Measurements from ENCODE around the gene ZNF81.

ZNF81 gene

DNA sequence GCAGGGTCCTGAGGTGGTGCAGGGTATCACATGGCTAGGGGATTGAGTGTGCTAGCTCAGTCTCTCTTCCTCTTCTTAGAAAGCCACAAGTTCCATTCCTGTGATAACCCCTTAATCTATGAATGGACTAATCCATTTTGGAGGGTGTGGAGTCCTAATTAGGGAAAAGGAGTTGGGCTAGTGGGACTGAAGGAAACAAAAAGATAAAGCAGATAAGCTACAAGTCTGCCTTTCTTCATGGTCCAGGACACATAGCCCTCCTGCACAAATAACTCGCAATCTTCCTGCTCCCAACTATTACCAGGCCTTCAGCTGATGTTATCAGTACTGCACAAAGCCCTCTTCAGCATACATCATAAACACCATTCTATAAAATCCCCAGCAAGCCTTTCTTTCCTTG, 44.2 kb downstream of the ZNF81 start:
- Histone ChIP-seq H2AK5ac (ENCODE audit: low read length) (no peak overlapping the region), H4K8ac (ENCODE audit: low read depth, low read length) (no peak overlapping the region), H3K27ac (ENCODE audit: low read depth, low read length) (no peak overlapping the region), H4K12ac (ENCODE audit: low read depth, low read length) (no peak overlapping the region), H3K4me3 (ENCODE audit: low read depth, low read length) (no peak overlapping the region), H4K91ac (ENCODE audit: low read depth, low read length) (no peak overlapping the region), H3K4me1 (ENCODE audit: control insufficient read depth in 1 of 2, insufficient read depth in 2 of 2, low read length in 2 of 2) (no peaks in the 10 kb centered on the region), H2AFZ (ENCODE audit: insufficient read depth, low read length, poor library complexity) (no peak overlapping the region), H3K9ac (ENCODE audit: low read length) (no peak overlapping the region), H3K79me2 (ENCODE audit: control insufficient read depth, insufficient read depth, low read length, poor library complexity) (no peaks in the 10 kb centered on the region), H3K14ac (ENCODE audit: low read length) (no peak overlapping the region), H3K4ac (ENCODE audit: low read depth, low read length) (no peak overlapping the region), H3K36me3 (ENCODE audit: control insufficient read depth in 1 of 2, insufficient read depth in 2 of 2, low read length in 2 of 2) (peaks cover 0 to 2% of the 10 kb centered on the region in 2 experiments), H3K79me1 (ENCODE audit: low read length) (no peaks in the 10 kb centered on the region), H3K27me3 (ENCODE audit: insufficient read depth, low read length) (no peaks in the 10 kb centered on the region), H2BK12ac (ENCODE audit: low read length) (no peak overlapping the region), H3K23ac (ENCODE audit: low read length) (no peak overlapping the region), H3K4me2 (ENCODE audit: low read length) (no peak overlapping the region), H3K18ac (ENCODE audit: low read length) (no peak overlapping the region), H3K9me3 (ENCODE audit: insufficient read depth, low read depth, low read length) (no peaks in the 10 kb centered on the region), H2BK120ac (ENCODE audit: insufficient read depth, low read length, poor library complexity) (no peak overlapping the region), H2BK5ac (ENCODE audit: low read depth, low read length, poor library complexity) (no peak overlapping the region)
- no CpG with 5 or more reads among the region's 1 CpG for WGBS (ENCODE audit: extremely low coverage, insufficient coverage, insufficient read length)
- DNase-seq: no peak

DNA sequence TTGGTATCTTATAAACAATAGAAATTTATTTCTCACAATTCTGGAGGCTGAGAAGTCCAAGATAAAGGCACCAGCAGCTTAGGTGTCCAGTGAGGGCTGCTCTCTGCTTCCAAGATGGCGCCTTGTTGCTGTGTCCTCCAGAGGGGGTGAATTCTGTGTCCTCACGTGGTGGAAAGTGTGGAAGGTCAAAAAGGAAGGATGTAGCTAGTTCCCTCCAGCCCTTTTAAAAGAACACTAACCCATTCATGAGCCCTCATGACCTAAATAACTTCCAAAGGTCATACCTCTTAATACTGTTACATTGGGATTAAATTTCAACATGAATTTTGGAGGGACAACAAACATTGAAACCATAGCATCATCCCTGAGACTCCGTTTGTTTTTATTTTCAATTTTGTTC, 48.8 kb downstream of the ZNF81 start:
- Histone ChIP-seq H2BK12ac (ENCODE audit: low read length) (no peak overlapping the region), H3K27ac (ENCODE audit: low read depth, low read length) (no peak overlapping the region), H4K12ac (ENCODE audit: low read depth, low read length) (no peak overlapping the region), H4K91ac (ENCODE audit: low read depth, low read length) (no peak overlapping the region), H4K8ac (ENCODE audit: low read depth, low read length) (no peak overlapping the region), H3K4me3 (ENCODE audit: low read depth, low read length) (no peak overlapping the region), H3K27me3 (ENCODE audit: insufficient read depth, low read length) (no peaks in the 10 kb centered on the region), H3K4me2 (ENCODE audit: low read length) (no peak overlapping the region), H2AFZ (ENCODE audit: insufficient read depth, low read length, poor library complexity) (no peak overlapping the region), H3K9me3 (ENCODE audit: insufficient read depth, low read depth, low read length) (no peaks in the 10 kb centered on the region), H3K79me2 (ENCODE audit: control insufficient read depth, insufficient read depth, low read length, poor library complexity) (no peaks in the 10 kb centered on the region), H3K36me3 (ENCODE audit: control insufficient read depth in 1 of 2, insufficient read depth in 2 of 2, low read length in 2 of 2) (peaks cover 0 to 2% of the 10 kb centered on the region in 2 experiments), H3K4me1 (ENCODE audit: control insufficient read depth in 1 of 2, insufficient read depth in 2 of 2, low read length in 2 of 2) (no peaks in the 10 kb centered on the region), H3K9ac (ENCODE audit: low read length) (no peak overlapping the region), H3K4ac (ENCODE audit: low read depth, low read length) (no peak overlapping the region), H3K14ac (ENCODE audit: low read length) (no peak overlapping the region), H3K18ac (ENCODE audit: low read length) (no peak overlapping the region), H3K23ac (ENCODE audit: low read length) (no peak overlapping the region), H3K79me1 (ENCODE audit: low read length) (no peaks in the 10 kb centered on the region), H2BK120ac (ENCODE audit: insufficient read depth, low read length, poor library complexity) (no peak overlapping the region), H2AK5ac (ENCODE audit: low read length) (no peak overlapping the region), H2BK5ac (ENCODE audit: low read depth, low read length, poor library complexity) (no peak overlapping the region)
- no CpG with 5 or more reads among the region's 3 CpGs for whole genome bisulfite sequencing (ENCODE audit: extremely low coverage, insufficient coverage, insufficient read length)
- no peak for DNase-seq

GRCh38 chrX:47898024-47898423, 61.3 kb downstream of the ZNF81 start:
- Histone ChIP-seq H3K4me2 (ENCODE audit: low read length) (no peak overlapping the region), H2AK5ac (ENCODE audit: low read length) (no peak overlapping the region), H3K9ac (ENCODE audit: low read length) (no peak overlapping the region), H3K27ac (ENCODE audit: low read depth, low read length) (no peak overlapping the region), H4K91ac (ENCODE audit: low read depth, low read length) (no peak overlapping the region), H3K4ac (ENCODE audit: low read depth, low read length) (no peak overlapping the region), H3K27me3 (ENCODE audit: insufficient read depth, low read length) (no peaks in the 10 kb centered on the region), H3K4me3 (ENCODE audit: low read depth, low read length) (no peak overlapping the region), H2BK12ac (ENCODE audit: low read length) (no peak overlapping the region), H3K36me3 (ENCODE audit: control insufficient read depth in 1 of 2, insufficient read depth in 2 of 2, low read length in 2 of 2) (no peaks in the 10 kb centered on the region), H3K79me2 (ENCODE audit: control insufficient read depth, insufficient read depth, low read length, poor library complexity) (no peaks in the 10 kb centered on the region), H3K79me1 (ENCODE audit: low read length) (no peaks in the 10 kb centered on the region), H3K4me1 (ENCODE audit: control insufficient read depth in 1 of 2, insufficient read depth in 2 of 2, low read length in 2 of 2) (no peaks in the 10 kb centered on the region), H3K9me3 (ENCODE audit: insufficient read depth, low read depth, low read length) (no peaks in the 10 kb centered on the region), H3K23ac (ENCODE audit: low read length) (no peak overlapping the region), H4K8ac (ENCODE audit: low read depth, low read length) (no peak overlapping the region), H2BK120ac (ENCODE audit: insufficient read depth, low read length, poor library complexity) (no peak overlapping the region), H3K14ac (ENCODE audit: low read length) (no peak overlapping the region), H2BK5ac (ENCODE audit: low read depth, low read length, poor library complexity) (no peak overlapping the region), H4K12ac (ENCODE audit: low read depth, low read length) (no peak overlapping the region), H2AFZ (ENCODE audit: insufficient read depth, low read length, poor library complexity) (no peak overlapping the region), H3K18ac (ENCODE audit: low read length) (no peak overlapping the region)
- DNase-seq: no peak

GRCh38 chrX:47900833-47901232, 64.1 kb downstream of the ZNF81 start:
- no peak overlapping the region for H2AFZ ChIP-seq (ENCODE audit: insufficient read depth, low read length, poor library complexity)
- H3K23ac ChIP-seq (ENCODE audit: low read length): no peak overlapping the region
- no peak overlapping the region for H3K4ac ChIP-seq (ENCODE audit: low read depth, low read length)
- H2AK5ac ChIP-seq (ENCODE audit: low read length): no peak overlapping the region
- no peak overlapping the region for H4K91ac ChIP-seq (ENCODE audit: low read depth, low read length)
- H3K27ac ChIP-seq (ENCODE audit: low read depth, low read length): no peak overlapping the region
- H3K27me3 ChIP-seq (ENCODE audit: insufficient read depth, low read length): no peaks in the 10 kb centered on the region
- no peak overlapping the region for H4K12ac ChIP-seq (ENCODE audit: low read depth, low read length)
- no peak overlapping the region for H3K14ac ChIP-seq (ENCODE audit: low read length)
- H2BK120ac ChIP-seq (ENCODE audit: insufficient read depth, low read length, poor library complexity): no peak overlapping the region
- H3K79me2 ChIP-seq (ENCODE audit: control insufficient read depth, insufficient read depth, low read length, poor library complexity): no peaks in the 10 kb centered on the region
- no peak overlapping the region for H3K18ac ChIP-seq (ENCODE audit: low read length)
- H3K4me2 ChIP-seq (ENCODE audit: low read length): no peak overlapping the region
- DNase-seq: no peak
- no peak overlapping the region for H3K4me3 ChIP-seq (ENCODE audit: low read depth, low read length)
- H3K9me3 ChIP-seq (ENCODE audit: insufficient read depth, low read depth, low read length): no peaks in the 10 kb centered on the region
- no peak overlapping the region for H4K8ac ChIP-seq (ENCODE audit: low read depth, low read length)
- H2BK12ac ChIP-seq (ENCODE audit: low read length): no peak overlapping the region
- no peaks in the 10 kb centered on the region for H3K79me1 ChIP-seq (ENCODE audit: low read length)
- no peaks in the 10 kb centered on the region for H3K36me3 ChIP-seq (ENCODE audit: control insufficient read depth in 1 of 2, insufficient read depth in 2 of 2, low read length in 2 of 2)
- no peaks in the 10 kb centered on the region for H3K4me1 ChIP-seq (ENCODE audit: control insufficient read depth in 1 of 2, insufficient read depth in 2 of 2, low read length in 2 of 2)
- H2BK5ac ChIP-seq (ENCODE audit: low read depth, low read length, poor library complexity): no peak overlapping the region
- no peak overlapping the region for H3K9ac ChIP-seq (ENCODE audit: low read length)
- WGBS (ENCODE audit: extremely low coverage, insufficient coverage, insufficient read length): no CpG with 5 or more reads among the region's 4 CpGs

Measured in trophoblast cell (in vitro differentiated cells and primary cell).